ENCODE data around the gene RAN.
"Not testable (repeated sequence)": the region's sequence is repeated elsewhere in the genome, so short reads cannot be mapped to it uniquely, and the experiment has no call there.

Gene RAN

DNA sequence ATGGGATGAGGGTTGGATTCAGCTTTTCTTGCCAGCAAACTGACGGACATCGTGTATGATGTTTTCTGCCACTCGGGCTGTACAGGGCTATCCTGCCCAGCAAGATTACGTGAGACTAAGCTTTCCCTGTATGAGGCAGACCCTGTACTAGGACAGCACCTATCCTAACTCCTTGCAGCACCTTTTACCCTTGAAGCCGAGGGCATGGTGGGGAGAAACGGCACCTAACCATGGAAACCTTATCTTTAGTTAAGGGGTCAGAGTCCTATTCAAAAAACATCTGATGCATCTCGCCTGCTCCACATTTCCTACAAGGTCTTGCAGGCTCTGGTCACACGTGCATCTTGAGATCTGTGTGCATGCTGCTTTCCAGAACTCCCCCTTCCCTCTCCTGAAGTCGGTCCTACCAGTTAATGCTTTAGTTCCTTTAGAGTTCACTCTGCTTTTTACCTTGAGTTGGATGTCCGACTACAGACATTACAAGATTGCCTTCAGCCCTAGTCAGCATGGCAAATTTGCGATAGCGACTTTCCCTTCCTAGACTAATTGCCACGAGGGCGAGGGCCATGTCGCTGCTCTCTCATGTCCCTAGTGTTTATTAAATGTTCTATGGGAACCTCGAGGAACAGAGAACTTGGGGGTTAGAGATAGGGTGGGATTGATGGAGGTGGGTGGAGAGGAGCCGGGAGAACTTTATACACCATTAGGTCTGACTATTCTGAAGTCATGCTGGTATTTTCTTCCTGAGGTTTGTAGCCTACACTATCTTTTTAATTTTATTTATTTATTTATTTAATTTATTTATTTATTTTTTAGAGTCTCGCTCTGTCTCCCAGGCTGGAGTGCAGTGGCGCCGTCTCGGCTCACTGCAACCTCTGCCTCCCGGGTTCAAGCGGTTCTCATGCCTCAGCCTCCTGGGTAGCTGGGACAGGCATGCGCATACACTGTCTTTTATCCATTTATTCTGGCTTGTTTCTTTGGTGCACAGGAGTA is 6.6 kb downstream of the RAN start:
- no peak for DNase-seq (ENCODE audit: low spot score)

DNA sequence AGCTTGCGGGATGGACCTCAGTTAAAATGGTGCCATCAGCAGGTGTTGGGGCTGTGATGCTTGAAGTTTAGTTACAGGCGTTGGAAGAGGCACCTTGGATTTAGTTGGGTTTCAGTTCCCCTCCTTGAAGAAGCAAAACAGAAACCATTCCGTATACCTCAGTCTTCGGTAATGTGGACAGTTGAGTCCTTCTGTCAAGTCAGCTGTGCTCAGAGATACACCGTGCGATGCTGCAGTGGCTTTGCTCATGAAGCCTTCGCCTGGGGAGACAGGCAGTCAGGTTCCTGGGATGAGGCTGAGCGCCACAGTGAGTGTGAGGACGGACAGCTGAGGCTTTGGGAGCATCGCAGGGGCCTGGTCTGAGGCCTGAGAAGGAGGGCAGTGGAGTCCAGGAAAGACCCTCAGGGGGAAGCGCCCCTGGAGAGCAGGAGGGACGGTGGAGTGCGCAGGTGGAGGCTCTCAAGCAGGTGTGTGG is 7.4 kb downstream of the RAN start:
- no peak for DNase-seq (ENCODE audit: low spot score)

- no peak for DNase-seq (ENCODE audit: low spot score)
Observed at GRCh38 chr12:130879781-130880389, 8.0 kb downstream of the RAN start.

- DNase-seq (ENCODE audit: low spot score): no peak
Observed at GRCh38 chr12:130880411-130880885, 8.6 kb downstream of the RAN start.

DNA sequence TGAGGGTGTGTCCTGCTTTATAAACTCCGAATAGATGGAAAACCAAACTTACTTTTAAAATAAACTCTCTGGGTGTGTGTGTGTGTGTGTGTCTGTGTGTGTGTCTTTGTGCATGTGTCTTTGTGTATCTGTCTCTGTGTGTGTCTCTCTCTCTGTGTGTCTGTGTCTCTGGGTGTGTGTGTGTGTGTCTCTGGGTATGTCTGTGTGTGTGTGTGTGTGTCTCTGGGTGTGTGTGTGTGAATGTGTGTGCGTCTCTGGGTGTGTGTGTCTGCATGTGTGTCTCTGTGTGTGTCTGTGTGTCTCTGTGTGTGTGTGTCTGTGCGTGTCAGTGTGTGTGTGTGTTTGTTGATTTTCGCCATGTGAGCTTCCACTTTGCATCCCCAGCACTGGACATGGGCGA is 9.2 kb downstream of the RAN start:
- no peak for DNase-seq (ENCODE audit: low spot score)

DNA sequence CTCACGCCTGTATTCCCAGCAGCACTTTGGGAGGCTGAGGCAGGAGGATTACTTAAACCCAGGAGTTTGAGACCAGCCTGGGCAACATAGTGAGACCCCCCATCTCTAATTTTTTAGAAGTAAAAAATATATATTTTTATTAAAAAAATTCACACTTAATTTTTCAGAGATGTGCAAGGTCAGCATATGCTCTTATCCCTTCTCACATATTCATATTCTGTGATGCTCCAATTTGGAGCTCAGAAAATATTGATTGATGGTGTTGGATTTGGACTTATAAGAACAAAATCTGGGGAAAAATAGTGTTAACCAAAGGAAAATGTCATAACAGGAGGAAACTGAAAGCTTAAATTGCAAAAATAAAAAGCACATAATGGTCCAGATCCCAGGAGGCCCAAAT is 9.7 kb downstream of the RAN start:
- DNase-seq (ENCODE audit: low spot score): no peak

DNA sequence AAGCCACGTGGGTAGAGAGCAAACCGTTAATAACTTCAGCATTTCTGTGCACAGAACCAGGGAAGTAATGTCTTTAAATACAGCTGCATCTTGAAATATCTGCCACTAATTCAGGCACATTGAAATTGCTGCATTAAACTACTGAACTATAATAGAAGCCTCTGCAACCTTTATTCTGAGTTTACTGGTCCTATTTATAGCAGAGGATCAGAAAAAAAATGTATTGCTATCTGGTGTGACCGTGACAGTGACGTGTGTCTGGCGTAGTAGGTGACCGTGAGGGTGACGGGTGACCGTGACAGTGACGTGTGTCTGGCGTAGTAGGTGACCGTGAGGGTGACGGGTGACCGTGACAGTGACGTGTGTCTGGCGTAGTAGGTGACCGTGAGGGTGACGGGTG is 15.3 kb downstream of the RAN start:
- not testable (repeated sequence) for DNase-seq (ENCODE audit: low spot score)

- no peak for DNase-seq (ENCODE audit: low spot score)
Observed at GRCh38 chr12:130904064-130904463, 32.2 kb downstream of the RAN start.

GRCh38 chr12:130904936-130905455 is 33.1 kb downstream of the RAN start:
- DNase-seq (ENCODE audit: low spot score): not testable (repeated sequence)

GRCh38 chr12:130909111-130909510 is 37.2 kb downstream of the RAN start:
- DNase-seq (ENCODE audit: low spot score): no peak

GRCh38 chr12:130911193-130911592 is 39.3 kb downstream of the RAN start:
- DNase-seq (ENCODE audit: low spot score): no peak

GRCh38 chr12:130911933-130912332 is 40.1 kb downstream of the RAN start:
- no peak for DNase-seq (ENCODE audit: low spot score)

DNA sequence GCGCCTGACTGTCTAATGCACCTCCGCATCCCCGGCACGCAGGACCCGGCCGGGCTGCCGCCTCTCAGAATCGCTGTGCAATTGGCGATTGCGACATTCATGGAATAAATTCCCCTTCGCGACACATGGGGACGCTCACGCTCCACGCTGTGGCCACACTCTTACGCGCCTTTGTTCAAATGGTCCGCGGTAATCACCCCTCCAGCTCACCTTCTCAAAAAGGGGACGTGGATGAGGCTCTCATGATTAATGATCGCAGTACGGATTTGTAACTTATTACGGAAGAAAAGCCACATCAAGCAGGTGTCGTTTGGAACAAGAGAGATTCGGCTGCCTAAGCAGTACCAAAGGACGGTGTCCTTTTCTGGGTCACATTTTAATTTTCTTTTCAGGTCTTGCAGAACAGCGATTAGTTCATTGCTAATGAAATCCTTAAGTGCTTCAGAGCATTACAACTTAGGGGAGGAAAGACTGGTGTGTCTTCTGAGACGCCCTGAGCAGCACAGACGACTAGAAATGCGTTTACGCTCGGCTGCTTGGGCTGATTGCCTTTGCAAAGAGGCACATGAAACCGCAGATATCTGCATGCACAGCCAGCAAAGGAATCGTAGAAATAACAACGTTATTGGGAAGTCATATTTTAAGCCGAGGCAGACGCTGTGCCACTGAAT is 44.5 kb downstream of the RAN start:
- peak; percentile 85 for DNase-seq (ENCODE audit: low spot score)

DNA sequence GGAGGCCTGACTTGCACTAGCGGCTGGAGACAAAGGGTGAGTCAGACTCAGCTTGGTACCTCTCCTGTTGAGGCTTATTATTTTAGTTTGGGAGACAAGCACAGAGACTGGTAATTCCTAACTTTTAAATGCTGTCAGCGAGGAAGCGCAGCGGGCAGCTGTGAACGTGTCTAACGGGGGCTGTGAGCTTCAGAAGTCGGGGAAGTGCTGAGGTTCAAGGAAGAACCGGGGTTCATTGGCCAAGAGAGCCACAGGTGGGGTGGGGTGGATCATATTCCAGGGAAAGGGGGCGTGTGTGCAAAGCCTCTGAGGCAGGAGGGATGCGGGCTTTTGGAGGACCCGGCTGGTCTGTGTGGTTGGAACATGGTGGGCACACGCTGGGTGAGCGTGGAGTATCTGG is 45.7 kb downstream of the RAN start:
- no peak for DNase-seq (ENCODE audit: low spot score)

DNA sequence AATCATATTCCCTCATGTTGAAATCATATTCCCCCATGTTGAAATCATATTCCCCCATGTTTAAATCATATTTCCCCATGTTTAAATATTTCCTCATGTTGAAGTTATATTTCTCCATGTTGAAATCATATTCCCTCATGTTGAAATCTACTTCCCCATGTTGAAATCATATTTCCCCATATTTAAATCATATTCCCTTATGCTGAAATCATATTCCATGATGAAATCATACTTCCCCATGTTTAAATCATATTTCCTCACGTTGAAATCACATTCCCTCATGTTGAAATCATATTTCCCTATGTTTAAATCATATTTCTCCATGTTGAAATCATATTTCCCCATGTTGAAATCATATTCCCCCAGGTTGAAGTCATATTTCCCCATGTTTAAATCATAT is 47.2 kb downstream of the RAN start:
- DNase-seq (ENCODE audit: low spot score): no peak

GRCh38 chr12:130920119-130920703 is 48.3 kb downstream of the RAN start:
- no peak for DNase-seq (ENCODE audit: low spot score)

DNA sequence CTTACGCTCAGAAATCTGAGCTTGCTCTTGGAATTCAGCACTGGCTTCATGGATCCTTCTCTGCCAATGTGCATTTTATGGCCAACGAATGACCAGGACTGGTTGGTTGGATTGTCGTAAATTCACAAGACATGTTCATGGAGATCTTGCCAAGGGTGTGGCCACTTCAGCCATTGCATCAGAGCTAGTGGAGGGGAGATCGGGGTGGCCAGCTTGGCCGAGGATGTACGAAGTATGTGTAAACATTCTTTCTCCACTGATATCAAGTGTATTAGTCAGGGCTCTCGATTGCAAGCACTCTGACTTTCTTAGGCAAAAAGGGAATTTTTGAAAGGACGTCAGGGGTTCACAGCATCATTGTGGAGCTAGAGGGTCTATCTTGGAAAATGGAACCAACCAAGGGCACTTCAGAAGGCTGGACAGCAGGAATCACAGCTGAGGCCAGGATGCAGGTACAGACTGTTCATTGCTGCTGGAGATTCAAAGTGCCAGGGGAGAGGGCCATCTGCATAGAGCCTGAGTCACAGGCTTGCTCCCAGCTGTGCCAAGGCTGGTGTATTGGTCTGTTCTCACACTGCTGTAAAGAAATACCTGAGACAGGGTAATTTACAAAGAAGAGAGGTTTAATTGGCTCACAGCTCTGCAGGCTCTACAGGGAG is 49.0 kb downstream of the RAN start:
- no peak for DNase-seq (ENCODE audit: low spot score)

- no peak for DNase-seq (ENCODE audit: low spot score)
Observed at GRCh38 chr12:130922511-130922953, 50.7 kb downstream of the RAN start.

- DNase-seq (ENCODE audit: low spot score): no peak
Observed at GRCh38 chr12:130924966-130925665, 53.2 kb downstream of the RAN start.

GRCh38 chr12:130925666-130926015 is 53.8 kb downstream of the RAN start:
- no peak for DNase-seq (ENCODE audit: low spot score)
